PFSK-1 (cell line): ENCODE data around the gene RUNX1.

Experiments used
- FOXP2 ChIP-seq: optimal IDR thresholded peaks from 2 replicates; pipeline ENCODE3; 2011; ENCODE audit warnings: borderline replicate concordance, control low read depth, inconsistent platforms; ENCODE audit not compliant: insufficient read depth; ENCODE audit errors: extremely low read length, extremely low read depth
- POLR2AphosphoS5 ChIP-seq: IDR thresholded peaks from 2 replicates; pipeline ENCODE4 v1.6.1; 2012; ENCODE audit warnings: low read depth, mild to moderate bottlenecking, control low read depth, low read length, moderate library complexity
- REST ChIP-seq, 2 experiments: IDR thresholded peaks; 2 replicates each; pipeline versions ENCODE4 v1.6.1 to v1.8.0; 2011 to 2012; ENCODE audit warnings: low read depth in 2 of 2, low read length in 2 of 2, control low read depth in 1 of 2, inconsistent platforms in 1 of 2, mild to moderate bottlenecking in 1 of 2, moderate library complexity in 1 of 2; ENCODE audit not compliant: insufficient read depth in 1 of 2
- SIN3A ChIP-seq: IDR thresholded peaks from 2 replicates; pipeline ENCODE4 v1.6.1; 2012; ENCODE audit warnings: mild to moderate bottlenecking, low read length, moderate library complexity, borderline replicate concordance; ENCODE audit not compliant: insufficient read depth
- TAF1 ChIP-seq: IDR thresholded peaks from 2 replicates; pipeline ENCODE4 v1.6.1; 2012; ENCODE audit warnings: low read length, control low read depth, borderline replicate concordance; ENCODE audit not compliant: insufficient read depth

The RUNX1 gene

GRCh38 chr21:34765619-34766018 is 283.5 kb downstream of the RUNX1 start:
- TF ChIP-seq TAF1 (no peak), REST (IDR thresholded peaks at IDR 0.05; ENCODE audit: insufficient read depth in 1 of 2, low read depth in 2 of 2, low read length in 2 of 2) (no peak), POLR2AphosphoS5 (no peak)

DNA sequence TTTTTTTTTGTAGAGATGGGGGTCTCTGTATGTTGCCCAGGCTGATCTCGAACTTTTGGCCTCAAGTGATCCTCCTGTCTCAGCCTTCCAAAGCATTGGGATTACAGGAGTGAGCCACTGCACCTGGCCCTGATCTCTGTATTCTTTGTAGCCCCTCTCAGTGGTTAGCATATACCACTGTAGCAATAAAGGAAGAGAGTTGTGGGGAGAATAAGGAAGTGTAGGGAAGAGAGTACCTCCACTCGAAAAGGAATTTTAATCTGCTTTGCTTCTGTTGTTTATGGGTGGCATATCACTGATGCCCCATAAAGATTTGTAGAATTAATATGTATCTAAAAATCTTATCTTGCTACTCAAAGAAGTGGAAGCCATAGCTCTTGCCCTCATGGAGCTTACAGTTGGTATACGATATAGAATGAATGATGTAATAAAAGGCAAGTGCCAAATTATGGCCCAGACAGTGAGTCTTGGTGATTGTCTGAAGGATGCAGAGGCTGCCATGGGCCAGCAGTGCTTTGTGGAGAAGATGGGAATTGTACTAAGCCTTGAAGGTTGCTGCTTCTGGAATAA is 284.3 kb downstream of the RUNX1 start:
- TF ChIP-seq POLR2AphosphoS5 = no peak
- no peak for TF ChIP-seq TAF1
- no peak for TF ChIP-seq SIN3A
- no peak for TF ChIP-seq FOXP2
- TF ChIP-seq REST (IDR thresholded peaks at IDR 0.05; ENCODE audit: insufficient read depth in 1 of 2, low read depth in 2 of 2, low read length in 2 of 2) = no peak

- TF ChIP-seq TAF1 (no peak), SIN3A (no peak), REST (IDR thresholded peaks at IDR 0.05; ENCODE audit: insufficient read depth in 1 of 2, low read depth in 2 of 2, low read length in 2 of 2) (no peak), FOXP2 (no peak), POLR2AphosphoS5 (no peak)
Observed at GRCh38 chr21:34762786-34763185, 286.3 kb downstream of the RUNX1 start.

DNA sequence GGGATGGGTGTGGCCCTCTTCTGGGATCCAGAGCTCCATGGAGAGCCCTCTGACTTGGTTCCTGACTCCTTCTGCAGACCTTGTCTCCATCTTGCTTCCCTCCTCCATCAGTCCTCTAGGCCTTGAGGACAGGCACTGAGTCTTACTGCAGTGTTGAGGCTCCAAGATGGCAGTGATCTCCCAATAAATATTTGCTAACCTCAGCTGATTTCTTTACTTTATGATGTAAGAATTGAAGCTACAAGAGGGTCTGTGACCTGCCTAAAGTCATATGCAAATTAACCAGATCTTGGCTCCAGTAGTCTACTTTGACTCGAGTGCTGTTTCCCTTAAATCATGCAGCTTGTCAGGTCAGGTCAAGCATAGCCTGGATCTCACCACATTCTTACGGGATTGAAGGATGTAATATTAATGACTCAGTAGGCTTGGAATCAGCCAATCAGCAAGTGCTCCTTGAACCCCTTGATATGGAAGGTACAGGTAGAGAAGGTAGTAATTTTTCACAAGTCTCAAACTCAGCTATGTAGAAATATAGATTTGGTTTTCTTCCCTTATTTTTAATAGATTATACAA is 287.3 kb downstream of the RUNX1 start:
- TF ChIP-seq FOXP2 = no peak
- no peak for TF ChIP-seq TAF1
- TF ChIP-seq POLR2AphosphoS5 = no peak
- TF ChIP-seq SIN3A = no peak
- TF ChIP-seq REST (IDR thresholded peaks at IDR 0.05; ENCODE audit: insufficient read depth in 1 of 2, low read depth in 2 of 2, low read length in 2 of 2) = no peak
